ENCODE data around the gene FAM72D. TPM values are rescaled to one million over a fixed set of nuclear protein-coding genes. Genes with fewer than 3 reads are reported as not detected.
"Not testable (repeated sequence)": the region's sequence is repeated elsewhere in the genome, so short reads cannot be mapped to it uniquely, and the experiment has no call there.

FAM72D gene
- 1 to 10 TPM in 1 of 5 experiments, not detected in 4; 4.9 TPM for total RNA-seq
- not detected for polyA plus RNA-seq
- not detected for total RNA-seq

GRCh38 chr1:145095284-145096057 is at the start of gene FAM72D, which contains the start of gene SRGAP2B:
Gene FAM72D (plus strand): TSS chr1:145095974. CDS start chr1:145096848, 874 bp downstream.
Gene SRGAP2B (minus strand): TSS chr1:145095328. CDS start chr1:145092901, 2,427 bp downstream.
- intact Hi-C loops (cut with micrococcal nuclease); H3K27ac Mint-ChIP-seq; H3K36me3 Mint-ChIP-seq; H3K36me3 ChIP-seq (ENCODE audit: control insufficient read depth in 2 of 3, insufficient read depth in 3 of 3, low read length in 3 of 3); DNase-seq; H3K27ac ChIP-seq (ENCODE audit: low read depth, low read length); CTCF ChIA-PET; H3K9me3 ChIP-seq (ENCODE audit: control insufficient read depth in 2 of 3, low read length in 3 of 3); H3K9me3 Mint-ChIP-seq; H3K27me3 Mint-ChIP-seq; H3K4me3 ChIP-seq (ENCODE audit: low read length); H3K27me3 ChIP-seq (ENCODE audit: control insufficient read depth in 2 of 2, insufficient read depth in 2 of 2, low read length in 2 of 2); H3K4me1 Mint-ChIP-seq; H3K4me1 ChIP-seq (ENCODE audit: control insufficient read depth in 2 of 2, insufficient read depth in 2 of 2, low read length in 2 of 2); POLR2A ChIA-PET: not testable (repeated sequence)
- peak; percentile 89 for ATAC-seq
- H3K4me3 Mint-ChIP-seq, result peak within 1 kb of the TSS in 4 of 10 donors; percentile 38 to 68 (median 46)

- H3K9me3 Mint-ChIP-seq; H3K4me3 Mint-ChIP-seq; POLR2A ChIA-PET; H3K4me1 ChIP-seq (ENCODE audit: control insufficient read depth in 2 of 2, insufficient read depth in 2 of 2, low read length in 2 of 2); H3K4me3 ChIP-seq (ENCODE audit: low read length); H3K36me3 Mint-ChIP-seq; intact Hi-C loops (cut with micrococcal nuclease); H3K4me1 Mint-ChIP-seq; H3K27ac Mint-ChIP-seq; H3K27ac ChIP-seq (ENCODE audit: low read depth, low read length); H3K27me3 ChIP-seq (ENCODE audit: control insufficient read depth in 2 of 2, insufficient read depth in 2 of 2, low read length in 2 of 2); DNase-seq; H3K9me3 ChIP-seq (ENCODE audit: control insufficient read depth in 2 of 3, low read length in 3 of 3); H3K36me3 ChIP-seq (ENCODE audit: control insufficient read depth in 2 of 3, insufficient read depth in 3 of 3, low read length in 3 of 3); ATAC-seq; CTCF ChIA-PET; H3K27me3 Mint-ChIP-seq: not testable (repeated sequence)
Observed at GRCh38 chr1:145047553-145047952, 48.2 kb upstream of the FAM72D start.

DNA sequence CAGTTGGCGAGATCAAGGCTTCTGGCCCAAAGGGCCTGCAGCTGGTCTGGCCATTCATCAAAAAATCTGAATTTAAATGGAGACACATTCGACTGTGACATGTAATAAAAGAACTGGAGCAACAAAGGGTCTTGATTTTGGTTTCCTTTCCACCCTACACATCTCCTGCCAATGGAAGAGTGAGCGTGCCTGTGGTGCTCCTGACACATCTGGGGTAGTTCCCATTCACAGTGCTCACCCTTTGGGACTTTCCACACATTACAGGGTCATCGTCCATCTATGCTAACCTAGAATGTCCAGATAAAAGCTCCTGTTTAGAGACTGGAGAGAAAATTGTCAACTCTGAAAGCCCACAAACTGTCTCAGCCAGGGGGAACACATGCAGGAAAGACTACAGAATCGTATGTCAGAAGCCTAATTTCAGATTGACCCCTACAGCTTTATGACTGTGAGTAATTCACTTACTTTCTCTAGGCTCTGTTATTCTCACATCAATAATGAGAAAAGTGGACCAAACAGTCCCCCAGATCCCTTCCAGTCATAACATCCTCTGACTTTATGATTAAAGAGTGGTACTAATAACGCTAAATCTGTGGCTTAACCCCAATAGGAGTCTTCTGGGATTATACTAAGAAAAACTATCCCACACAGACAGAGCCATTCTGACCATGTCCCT is 47.5 kb upstream of the FAM72D start:
- H3K36me3 Mint-ChIP-seq; H3K4me1 ChIP-seq (ENCODE audit: control insufficient read depth in 2 of 2, insufficient read depth in 2 of 2, low read length in 2 of 2); H3K4me3 Mint-ChIP-seq; CTCF ChIA-PET; H3K36me3 ChIP-seq (ENCODE audit: control insufficient read depth in 2 of 3, insufficient read depth in 3 of 3, low read length in 3 of 3); intact Hi-C loops (cut with micrococcal nuclease); H3K4me3 ChIP-seq (ENCODE audit: low read length); H3K4me1 Mint-ChIP-seq; H3K27me3 Mint-ChIP-seq; DNase-seq; ATAC-seq; H3K27ac ChIP-seq (ENCODE audit: low read depth, low read length); H3K27me3 ChIP-seq (ENCODE audit: control insufficient read depth in 2 of 2, insufficient read depth in 2 of 2, low read length in 2 of 2); POLR2A ChIA-PET; H3K27ac Mint-ChIP-seq; H3K9me3 ChIP-seq (ENCODE audit: control insufficient read depth in 2 of 3, low read length in 3 of 3); H3K9me3 Mint-ChIP-seq: not testable (repeated sequence)

DNA sequence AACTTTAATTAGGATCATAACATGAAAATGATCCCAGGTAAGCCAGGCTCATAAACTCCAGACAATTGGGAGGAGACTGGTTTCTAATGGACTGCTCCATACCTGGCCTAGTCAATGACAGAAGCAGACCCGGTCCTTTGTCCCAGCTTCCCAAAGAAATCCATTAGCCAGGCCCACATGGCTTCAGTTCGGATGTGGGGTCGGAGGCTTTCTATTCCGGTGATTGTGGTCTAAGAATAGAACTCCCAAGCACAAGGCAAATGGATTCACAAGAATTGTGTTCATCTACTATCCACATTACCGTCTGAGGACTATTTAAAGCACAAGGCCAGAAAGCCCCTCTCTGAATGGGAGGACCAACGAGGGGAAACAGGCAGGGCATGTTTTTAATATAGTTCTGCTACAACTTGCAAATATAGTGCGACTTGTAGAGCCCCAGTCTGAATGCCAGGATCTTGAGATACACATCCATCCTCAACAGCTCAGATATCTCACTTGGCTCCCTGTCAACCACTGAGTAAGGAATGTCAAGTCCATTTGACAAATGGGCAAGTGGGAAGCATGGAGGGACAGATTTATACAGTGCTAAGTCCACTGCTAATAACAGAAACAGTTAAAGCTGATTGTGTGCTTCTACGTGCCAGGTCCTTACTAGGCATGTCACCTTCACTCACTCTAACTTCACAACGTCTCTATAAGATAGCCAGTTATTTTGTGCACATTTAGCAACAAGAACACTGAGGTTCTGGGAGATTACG is 43.6 kb upstream of the FAM72D start:
- H3K4me3 Mint-ChIP-seq; H3K36me3 Mint-ChIP-seq; H3K9me3 Mint-ChIP-seq; H3K27ac ChIP-seq (ENCODE audit: low read depth, low read length); ATAC-seq; H3K9me3 ChIP-seq (ENCODE audit: control insufficient read depth in 2 of 3, low read length in 3 of 3); H3K27ac Mint-ChIP-seq; H3K27me3 Mint-ChIP-seq; CTCF ChIA-PET; DNase-seq; H3K4me1 Mint-ChIP-seq; H3K4me1 ChIP-seq (ENCODE audit: control insufficient read depth in 2 of 2, insufficient read depth in 2 of 2, low read length in 2 of 2); POLR2A ChIA-PET; H3K4me3 ChIP-seq (ENCODE audit: low read length); H3K27me3 ChIP-seq (ENCODE audit: control insufficient read depth in 2 of 2, insufficient read depth in 2 of 2, low read length in 2 of 2); intact Hi-C loops (cut with micrococcal nuclease); H3K36me3 ChIP-seq (ENCODE audit: control insufficient read depth in 2 of 3, insufficient read depth in 3 of 3, low read length in 3 of 3): not testable (repeated sequence)

DNA sequence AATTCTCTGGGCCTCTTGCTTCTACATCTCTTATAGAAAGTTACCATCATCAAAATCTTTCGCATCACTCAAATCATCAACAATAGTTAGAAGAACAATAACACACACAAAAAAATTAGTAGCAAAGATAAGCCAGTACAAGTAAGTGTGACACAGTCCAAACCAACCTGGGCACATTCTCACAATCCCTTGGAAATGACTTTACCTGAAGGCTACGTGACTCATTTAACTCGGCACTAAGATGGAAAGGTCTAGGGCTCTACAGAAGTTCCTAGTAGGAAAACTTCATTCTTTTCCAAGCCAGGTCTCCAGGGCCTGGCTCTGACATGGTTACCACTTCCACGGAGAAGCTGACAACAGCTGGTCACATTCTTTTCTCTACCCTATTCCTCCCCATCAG is 42.3 kb upstream of the FAM72D start:
- H3K27me3 ChIP-seq (ENCODE audit: control insufficient read depth in 2 of 2, insufficient read depth in 2 of 2, low read length in 2 of 2); H3K27me3 Mint-ChIP-seq; H3K9me3 Mint-ChIP-seq; CTCF ChIA-PET; H3K27ac Mint-ChIP-seq; H3K4me3 ChIP-seq (ENCODE audit: low read length); H3K36me3 Mint-ChIP-seq; H3K9me3 ChIP-seq (ENCODE audit: control insufficient read depth in 2 of 3, low read length in 3 of 3); H3K36me3 ChIP-seq (ENCODE audit: control insufficient read depth in 2 of 3, insufficient read depth in 3 of 3, low read length in 3 of 3); H3K4me1 ChIP-seq (ENCODE audit: control insufficient read depth in 2 of 2, insufficient read depth in 2 of 2, low read length in 2 of 2); H3K4me3 Mint-ChIP-seq; ATAC-seq; POLR2A ChIA-PET; DNase-seq; intact Hi-C loops (cut with micrococcal nuclease); H3K27ac ChIP-seq (ENCODE audit: low read depth, low read length); H3K4me1 Mint-ChIP-seq: not testable (repeated sequence)

DNA sequence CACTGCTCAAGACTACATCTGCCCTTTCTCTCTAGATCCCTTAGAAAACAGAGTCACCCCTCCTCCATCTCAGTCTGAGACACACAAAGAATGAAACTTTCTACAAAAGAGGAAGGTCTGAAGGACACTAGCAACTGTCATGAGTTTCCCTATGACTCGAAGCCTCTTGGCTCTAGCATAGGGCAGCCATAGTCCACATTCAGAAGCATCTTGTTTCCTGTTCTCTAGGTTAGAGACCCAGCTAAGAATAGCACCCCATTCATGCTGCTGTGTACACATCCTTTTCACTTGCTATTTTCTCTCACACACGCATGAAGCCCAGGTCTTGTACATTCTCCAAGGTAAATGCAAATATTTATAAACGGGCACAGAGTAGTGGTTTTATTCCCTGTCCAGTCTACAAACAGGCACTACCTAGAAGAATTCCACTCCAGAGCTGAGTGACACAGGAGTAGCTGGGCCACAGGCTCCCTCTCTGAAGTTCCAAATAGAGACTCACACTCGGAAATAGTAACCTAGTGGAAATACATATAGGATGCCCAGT is 40.5 kb upstream of the FAM72D start:
- H3K27ac ChIP-seq (ENCODE audit: low read depth, low read length); H3K27me3 Mint-ChIP-seq; H3K36me3 ChIP-seq (ENCODE audit: control insufficient read depth in 2 of 3, insufficient read depth in 3 of 3, low read length in 3 of 3); POLR2A ChIA-PET; H3K27me3 ChIP-seq (ENCODE audit: control insufficient read depth in 2 of 2, insufficient read depth in 2 of 2, low read length in 2 of 2); H3K4me3 ChIP-seq (ENCODE audit: low read length); H3K27ac Mint-ChIP-seq; CTCF ChIA-PET; H3K36me3 Mint-ChIP-seq; intact Hi-C loops (cut with micrococcal nuclease); H3K4me3 Mint-ChIP-seq; H3K4me1 Mint-ChIP-seq; H3K9me3 Mint-ChIP-seq; H3K4me1 ChIP-seq (ENCODE audit: control insufficient read depth in 2 of 2, insufficient read depth in 2 of 2, low read length in 2 of 2); H3K9me3 ChIP-seq (ENCODE audit: control insufficient read depth in 2 of 3, low read length in 3 of 3); DNase-seq: not testable (repeated sequence)
- ATAC-seq, result peak; percentile 91

Data from naive thymus-derived CD4-positive, alpha-beta T cell (primary cell).